Measurements from ENCODE around the gene DSP.

DNA sequence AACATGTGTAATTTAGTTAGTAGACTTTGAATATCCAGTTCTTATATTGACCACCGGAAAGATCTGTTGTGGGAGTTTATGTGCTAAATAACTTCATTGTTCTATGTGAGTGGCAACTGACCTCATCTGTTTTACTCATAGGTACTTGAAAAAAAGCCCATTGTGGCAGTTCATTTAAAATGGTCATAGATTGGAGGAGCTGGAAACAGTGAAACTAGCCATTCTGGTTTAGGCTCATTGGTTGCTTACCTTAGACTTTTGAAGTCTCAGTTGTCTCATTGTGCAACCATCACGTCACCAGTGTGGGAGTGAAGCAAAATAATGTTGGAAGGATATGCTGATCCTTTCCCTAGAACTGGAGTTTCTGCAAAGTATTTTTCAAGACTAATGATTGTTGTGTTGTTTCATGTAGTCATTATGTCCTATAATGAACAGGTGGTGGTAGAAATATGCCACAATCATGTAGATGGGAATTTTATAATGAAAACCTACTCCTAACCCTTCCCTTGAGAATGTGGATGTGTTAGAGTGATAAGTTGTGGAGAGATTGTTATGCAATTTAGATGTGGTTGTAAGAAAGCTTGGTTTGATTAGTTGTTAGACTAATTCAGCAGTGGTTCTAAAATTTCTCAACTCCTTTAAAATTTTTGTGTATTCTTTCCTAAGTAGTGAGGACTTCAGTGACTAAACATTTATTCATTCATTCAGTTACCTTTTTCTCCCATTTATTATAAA, 18.3 kb downstream of the DSP start:
- TF ChIP-seq, protein P1, sequence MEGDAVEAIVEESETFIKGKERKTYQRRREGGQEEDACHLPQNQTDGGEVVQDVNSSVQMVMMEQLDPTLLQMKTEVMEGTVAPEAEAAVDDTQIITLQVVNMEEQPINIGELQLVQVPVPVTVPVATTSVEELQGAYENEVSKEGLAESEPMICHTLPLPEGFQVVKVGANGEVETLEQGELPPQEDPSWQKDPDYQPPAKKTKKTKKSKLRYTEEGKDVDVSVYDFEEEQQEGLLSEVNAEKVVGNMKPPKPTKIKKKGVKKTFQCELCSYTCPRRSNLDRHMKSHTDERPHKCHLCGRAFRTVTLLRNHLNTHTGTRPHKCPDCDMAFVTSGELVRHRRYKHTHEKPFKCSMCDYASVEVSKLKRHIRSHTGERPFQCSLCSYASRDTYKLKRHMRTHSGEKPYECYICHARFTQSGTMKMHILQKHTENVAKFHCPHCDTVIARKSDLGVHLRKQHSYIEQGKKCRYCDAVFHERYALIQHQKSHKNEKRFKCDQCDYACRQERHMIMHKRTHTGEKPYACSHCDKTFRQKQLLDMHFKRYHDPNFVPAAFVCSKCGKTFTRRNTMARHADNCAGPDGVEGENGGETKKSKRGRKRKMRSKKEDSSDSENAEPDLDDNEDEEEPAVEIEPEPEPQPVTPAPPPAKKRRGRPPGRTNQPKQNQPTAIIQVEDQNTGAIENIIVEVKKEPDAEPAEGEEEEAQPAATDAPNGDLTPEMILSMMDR (optimal IDR thresholded peaks at IDR 0.05 in 1 of 3, IDR thresholded peaks at IDR 0.05 in 1 of 3, conservative IDR thresholded peaks at IDR 0.05 in 1 of 3; ENCODE audit: extremely low read depth in 1 of 3, insufficient read depth in 2 of 3, low read length in 3 of 3) = no peak
- TF ChIP-seq EZH2 (IDR thresholded peaks at IDR 0.05; ENCODE audit: low read length) = no peak

Measured in keratinocyte (primary cell).